Body of pancreas (tissue), 4 donors: ENCODE measurements around the gene NFKBIA. TPM values are rescaled to one million over a fixed set of nuclear protein-coding genes. Genes with fewer than 3 reads are reported as not detected.

Experiments used
- ATAC-seq: fragments of 150-250 bp; one replicate; pipeline ENCODE4 v1.9.1; 2016
- DNase-seq, 4 donors: peaks; one replicate each; pipeline ENCODE4 v3.0.0-alpha.2; 2019
- H3K27ac ChIP-seq, 4 donors: fragments of 200-600 bp; sonication (generic); 1 replicate in 3 of 4; 2 replicates in 1 of 4; pipeline versions ENCODE4 v1.5.1 to v1.6.1; 2016 to 2019; ENCODE audit warnings: mild to moderate bottlenecking in 1 of 4, mixed read lengths in 1 of 4, moderate library complexity in 1 of 4
- H3K27me3 ChIP-seq, 2 donors: fragments of 200-600 bp; sonication (generic); one replicate each; pipeline ENCODE4 v1.6.0; 2016; ENCODE audit warnings: mild to moderate bottlenecking in 1 of 2
- H3K36me3 ChIP-seq, 2 donors: fragments of 200-600 bp; sonication (generic); replicated peaks in 1 of 2; 2 replicates each; pipeline ENCODE4 v1.5.1; 2016; ENCODE audit warnings: low read depth in 2 of 2; ENCODE audit not compliant: insufficient read depth in 1 of 2
- H3K4me1 ChIP-seq: fragments of 200-600 bp; sonication (generic); one replicate; pipeline ENCODE4 v1.6.0; 2016
- H3K4me3 ChIP-seq, 2 donors: fragments of 200-600 bp; sonication (generic); 1 replicate in 1 of 2; 2 replicates in 1 of 2; pipeline ENCODE4 v1.5.1; 2016 to 2019
- H3K9me3 ChIP-seq, 3 donors: fragments of 200-600 bp; sonication (generic); 1 replicate in 2 of 3; 2 replicates in 1 of 3; pipeline ENCODE4 v1.5.1; 2016
- POLR2A ChIP-seq, 3 donors: fragments of 450-650 bp; IDR thresholded peaks; one replicate each; pipeline ENCODE4 v1.6.1; 2016; ENCODE audit warnings: antibody characterized with exemption in 3 of 3, mild to moderate bottlenecking in 2 of 3
- WGBS, 2 donors: methylation state at CpG; one replicate each; pipeline ENCODE4 v1.1.5; 2017; 5-methylcytosine and 5-hydroxymethylcytosine counted together
- intact Hi-C: fragments of 100-400 bp; cut with DNase I; formaldehyde crosslinking; loops from one replicate; pipeline ENCODE4 v1.15.1; 2023
- total RNA-seq, 2 donors: library from RNA; depleted of rRNA; stranded (reverse); fragments of >200 nt; gene quantifications; one replicate each; pipeline ENCODE4 v1.1.0, GENCODE V29; 2016
- TF ChIP-seq, protein P1 (sequence below), 7 experiments: fragments of 450-650 bp in 4 of 7; fragments of 200-600 bp in 3 of 7; sonication (generic) in 3 of 7; IDR thresholded peaks; one replicate each; pipeline ENCODE4 v1.5.1; 2016 to 2019; ENCODE audit warnings: antibody characterized with exemption in 7 of 7

Gene NFKBIA, protein sequence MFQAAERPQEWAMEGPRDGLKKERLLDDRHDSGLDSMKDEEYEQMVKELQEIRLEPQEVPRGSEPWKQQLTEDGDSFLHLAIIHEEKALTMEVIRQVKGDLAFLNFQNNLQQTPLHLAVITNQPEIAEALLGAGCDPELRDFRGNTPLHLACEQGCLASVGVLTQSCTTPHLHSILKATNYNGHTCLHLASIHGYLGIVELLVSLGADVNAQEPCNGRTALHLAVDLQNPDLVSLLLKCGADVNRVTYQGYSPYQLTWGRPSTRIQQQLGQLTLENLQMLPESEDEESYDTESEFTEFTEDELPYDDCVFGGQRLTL
- total RNA-seq: 100 to 1,000 TPM; 330 to 345 TPM

DNA sequence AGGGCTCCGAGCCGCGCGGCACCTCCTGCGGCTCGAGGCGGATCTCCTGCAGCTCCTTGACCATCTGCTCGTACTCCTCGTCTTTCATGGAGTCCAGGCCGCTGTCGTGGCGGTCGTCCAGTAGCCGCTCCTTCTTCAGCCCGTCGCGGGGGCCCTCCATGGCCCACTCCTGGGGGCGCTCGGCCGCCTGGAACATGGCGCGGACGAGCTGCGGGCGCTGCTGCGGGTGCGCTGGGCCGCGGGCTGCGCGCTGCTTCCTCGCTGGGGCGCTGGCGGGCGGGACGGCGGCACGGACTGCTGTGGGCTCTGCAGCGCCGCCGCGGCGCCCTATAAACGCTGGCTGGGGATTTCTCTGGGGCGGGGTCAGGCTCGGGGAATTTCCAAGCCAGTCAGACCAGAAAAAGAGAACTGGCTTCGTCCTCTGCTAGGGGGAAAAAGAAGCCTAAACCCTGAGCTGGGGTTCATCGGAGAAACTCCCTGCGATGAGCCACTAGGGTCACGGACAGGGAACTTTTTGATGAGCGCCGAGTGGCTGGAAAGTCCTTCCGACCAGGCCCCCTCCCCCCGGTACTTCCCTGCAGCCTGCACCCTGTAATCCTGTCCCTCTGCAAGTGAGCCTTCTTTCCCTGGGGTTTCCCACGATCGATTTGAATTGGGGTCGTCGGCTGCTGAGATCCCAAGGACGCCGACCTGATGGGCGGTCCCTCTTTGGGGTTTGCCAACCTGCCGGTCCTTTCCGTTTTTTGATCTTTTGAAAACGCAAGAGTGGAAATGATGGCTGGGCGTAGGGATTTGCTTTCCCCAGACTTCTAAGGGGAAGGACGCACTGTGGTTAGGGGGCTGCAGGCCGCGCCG lies at the start of gene NFKBIA:
Gene NFKBIA (minus strand): TSS at position 301 of the 855 bp plus-strand sequence. CDS start 105 bp downstream, at position 196.
- Histone ChIP-seq H3K4me3 (peak within 1 kb of the TSS; percentile 66 to 78), H3K9me3 (no peaks in the 10 kb centered on the region), H3K27ac (peak within 1 kb of the TSS; percentile 100), H3K4me1 (peaks cover 35% of the 10 kb centered on the region), H3K27me3 (no peaks in the 10 kb centered on the region), H3K36me3 (peaks cover 19 to 26% of the 10 kb centered on the region in 2 donors)
- intact Hi-C loops: no loop called here
- 0% methylated on average over 19 to 69 of the region's 69 CpGs for WGBS, 2 donors
- TF ChIP-seq POLR2A (IDR thresholded peaks at IDR 0.05): peak; percentile 96 to 100 (median 96)
- TF ChIP-seq, protein P1, sequence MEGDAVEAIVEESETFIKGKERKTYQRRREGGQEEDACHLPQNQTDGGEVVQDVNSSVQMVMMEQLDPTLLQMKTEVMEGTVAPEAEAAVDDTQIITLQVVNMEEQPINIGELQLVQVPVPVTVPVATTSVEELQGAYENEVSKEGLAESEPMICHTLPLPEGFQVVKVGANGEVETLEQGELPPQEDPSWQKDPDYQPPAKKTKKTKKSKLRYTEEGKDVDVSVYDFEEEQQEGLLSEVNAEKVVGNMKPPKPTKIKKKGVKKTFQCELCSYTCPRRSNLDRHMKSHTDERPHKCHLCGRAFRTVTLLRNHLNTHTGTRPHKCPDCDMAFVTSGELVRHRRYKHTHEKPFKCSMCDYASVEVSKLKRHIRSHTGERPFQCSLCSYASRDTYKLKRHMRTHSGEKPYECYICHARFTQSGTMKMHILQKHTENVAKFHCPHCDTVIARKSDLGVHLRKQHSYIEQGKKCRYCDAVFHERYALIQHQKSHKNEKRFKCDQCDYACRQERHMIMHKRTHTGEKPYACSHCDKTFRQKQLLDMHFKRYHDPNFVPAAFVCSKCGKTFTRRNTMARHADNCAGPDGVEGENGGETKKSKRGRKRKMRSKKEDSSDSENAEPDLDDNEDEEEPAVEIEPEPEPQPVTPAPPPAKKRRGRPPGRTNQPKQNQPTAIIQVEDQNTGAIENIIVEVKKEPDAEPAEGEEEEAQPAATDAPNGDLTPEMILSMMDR (IDR thresholded peaks at IDR 0.05): peak in 3 of 7 experiments; percentile 15 to 36 (median 23)
- DNase-seq: peak; percentile 92 to 94 (median 94)
- ATAC-seq: peak; percentile 71

DNA sequence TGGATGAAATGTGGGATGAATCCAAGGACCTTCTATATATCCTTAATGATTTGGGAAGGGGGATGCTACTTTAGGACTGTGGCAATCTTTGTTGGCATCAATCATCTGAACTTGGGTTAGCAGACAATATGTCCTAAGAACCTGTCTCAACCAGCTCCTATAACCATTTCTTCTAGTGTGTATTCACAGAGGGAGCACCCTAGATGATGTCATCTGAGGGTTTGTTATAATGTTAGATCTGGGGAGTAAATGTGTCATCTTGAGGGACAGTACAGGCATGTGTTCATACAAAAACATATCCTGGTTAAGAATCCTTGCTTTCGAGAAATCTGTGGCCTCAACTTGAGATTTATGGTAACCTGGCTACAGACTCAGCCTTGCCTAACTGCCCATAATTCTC lies 41.9 kb upstream of the NFKBIA start:
- ATAC-seq (no peak), DNase-seq (no peak)
- TF ChIP-seq POLR2A (IDR thresholded peaks at IDR 0.05): no peak
- TF ChIP-seq, protein P1 (IDR thresholded peaks at IDR 0.05): no peak
- Histone ChIP-seq H3K9me3 (no peaks in the 10 kb centered on the region), H3K4me1 (no peaks in the 10 kb centered on the region), H3K27ac (no peak overlapping the region), H3K27me3 (no peaks in the 10 kb centered on the region), H3K36me3 (no peaks in the 10 kb centered on the region), H3K4me3 (no peak overlapping the region)
- intact Hi-C loops: no loop called here
- 76 to 79% methylated on average over 1 of the region's 1 CpG for WGBS, 2 donors

DNA sequence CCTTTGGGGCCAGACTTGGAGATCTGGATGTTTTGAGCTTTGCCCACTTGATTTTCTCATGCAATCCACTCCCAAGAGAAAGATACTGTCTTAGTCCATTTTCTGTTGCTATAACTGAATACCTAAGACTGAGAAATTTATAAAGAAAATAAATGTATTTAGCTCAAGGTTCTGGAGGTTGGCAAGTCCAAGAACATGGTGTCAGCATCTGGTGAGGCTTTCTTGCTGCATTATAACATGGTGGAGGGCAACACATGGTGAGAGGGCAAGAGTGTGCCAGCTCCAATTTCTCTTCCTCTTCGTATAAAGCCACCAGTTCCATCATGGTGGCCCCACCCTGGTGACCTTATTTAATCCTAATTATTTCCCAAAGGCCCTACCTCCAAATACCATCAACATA lies 39.6 kb upstream of the NFKBIA start:
- ATAC-seq (no peak), DNase-seq (no peak)
- TF ChIP-seq POLR2A (IDR thresholded peaks at IDR 0.05): no peak
- TF ChIP-seq, protein P1 (IDR thresholded peaks at IDR 0.05): no peak
- Histone ChIP-seq H3K36me3 (no peaks in the 10 kb centered on the region), H3K4me3 (no peak overlapping the region), H3K4me1 (no peaks in the 10 kb centered on the region), H3K27me3 (no peaks in the 10 kb centered on the region), H3K27ac (no peak overlapping the region), H3K9me3 (no peaks in the 10 kb centered on the region)
- intact Hi-C loops: no loop called here
- WGBS, 2 donors: 71 to 86% methylated on average over 1 of the region's 1 CpG

GRCh38 chr14:35441160-35441559 lies 36.6 kb upstream of the NFKBIA start:
- DNase-seq: no peak
- H3K9me3 ChIP-seq: no peaks in the 10 kb centered on the region
- intact Hi-C loops: no loop called here
- TF ChIP-seq, protein P1 (IDR thresholded peaks at IDR 0.05): no peak
- TF ChIP-seq POLR2A (IDR thresholded peaks at IDR 0.05): no peak
- H3K27ac ChIP-seq: no peak overlapping the region
- H3K36me3 ChIP-seq: no peaks in the 10 kb centered on the region
- H3K27me3 ChIP-seq: no peaks in the 10 kb centered on the region
- no peak overlapping the region for H3K4me3 ChIP-seq
- 55 to 58% methylated on average over 4 of the region's 4 CpGs for WGBS, 2 donors
- H3K4me1 ChIP-seq: no peaks in the 10 kb centered on the region
- ATAC-seq: no peak
